ENCODE data around the gene NACA.

- TF ChIP-seq CTCF (IDR thresholded peaks at IDR 0.05) (no peak), POLR2A (IDR thresholded peaks at IDR 0.05) (no peak), POLR2AphosphoS5 (IDR thresholded peaks at IDR 0.05) (no peak)
Observed at GRCh38 chr12:56670836-56671235, 54.3 kb downstream of the NACA start.
